ENCODE data around the gene MCF2L2. TPM values are rescaled to one million over a fixed set of nuclear protein-coding genes. Genes with fewer than 3 reads are reported as not detected.

MCF2L2 gene
- total RNA-seq, 1 donor from 2014 or later: 2.1 TPM

DNA sequence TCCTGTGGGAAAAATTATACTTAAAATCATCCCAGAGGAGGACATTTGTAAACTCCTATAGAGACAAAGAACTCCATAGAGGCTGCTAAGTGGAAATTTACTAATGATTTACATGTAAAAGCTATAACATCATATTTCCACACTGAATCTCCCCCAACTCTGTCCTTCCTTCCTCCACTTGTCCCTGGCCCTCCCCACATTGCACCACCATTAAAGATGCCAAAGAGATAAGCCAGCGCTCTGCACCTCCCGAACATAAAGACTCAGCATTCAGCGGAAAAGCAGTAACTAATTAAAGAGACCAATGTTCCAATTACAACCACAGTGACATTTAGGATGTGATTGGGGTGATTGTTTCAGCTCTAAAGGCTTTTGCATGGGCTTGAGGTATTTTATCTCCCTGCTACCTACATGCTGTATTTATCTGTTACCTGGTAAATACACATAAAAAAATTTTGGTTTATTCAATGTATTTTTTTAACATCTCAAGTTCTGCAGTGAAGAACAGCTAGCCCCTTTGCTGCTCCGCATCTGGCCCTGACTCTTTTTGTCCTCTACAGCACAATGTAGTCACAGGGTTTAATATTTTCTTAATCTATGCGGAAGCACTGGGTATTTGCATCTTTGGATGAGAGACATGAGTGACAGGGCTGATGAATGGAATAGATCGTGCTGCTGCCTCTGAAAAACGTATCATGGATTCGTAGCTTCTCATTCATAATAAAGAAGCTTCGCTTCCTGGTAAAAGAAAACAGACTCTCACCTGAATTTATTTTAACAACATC, 210.7 kb downstream of the MCF2L2 start:
- peaks cover 8% of the 10 kb centered on the region for H3K4me1 Mint-ChIP-seq
- H3K36me3 Mint-ChIP-seq (ENCODE audit: low read depth): no peaks in the 10 kb centered on the region
- H3K9me3 Mint-ChIP-seq: no peaks in the 10 kb centered on the region
- H3K27ac Mint-ChIP-seq (ENCODE audit: unreplicated experiment): no peak overlapping the region
- H3K4me3 Mint-ChIP-seq: no peak overlapping the region
- TF ChIP-seq, protein P1, sequence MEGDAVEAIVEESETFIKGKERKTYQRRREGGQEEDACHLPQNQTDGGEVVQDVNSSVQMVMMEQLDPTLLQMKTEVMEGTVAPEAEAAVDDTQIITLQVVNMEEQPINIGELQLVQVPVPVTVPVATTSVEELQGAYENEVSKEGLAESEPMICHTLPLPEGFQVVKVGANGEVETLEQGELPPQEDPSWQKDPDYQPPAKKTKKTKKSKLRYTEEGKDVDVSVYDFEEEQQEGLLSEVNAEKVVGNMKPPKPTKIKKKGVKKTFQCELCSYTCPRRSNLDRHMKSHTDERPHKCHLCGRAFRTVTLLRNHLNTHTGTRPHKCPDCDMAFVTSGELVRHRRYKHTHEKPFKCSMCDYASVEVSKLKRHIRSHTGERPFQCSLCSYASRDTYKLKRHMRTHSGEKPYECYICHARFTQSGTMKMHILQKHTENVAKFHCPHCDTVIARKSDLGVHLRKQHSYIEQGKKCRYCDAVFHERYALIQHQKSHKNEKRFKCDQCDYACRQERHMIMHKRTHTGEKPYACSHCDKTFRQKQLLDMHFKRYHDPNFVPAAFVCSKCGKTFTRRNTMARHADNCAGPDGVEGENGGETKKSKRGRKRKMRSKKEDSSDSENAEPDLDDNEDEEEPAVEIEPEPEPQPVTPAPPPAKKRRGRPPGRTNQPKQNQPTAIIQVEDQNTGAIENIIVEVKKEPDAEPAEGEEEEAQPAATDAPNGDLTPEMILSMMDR (conservative IDR thresholded peaks at IDR 0.05): no peak
- no peaks in the 10 kb centered on the region for H3K27me3 Mint-ChIP-seq (ENCODE audit: low read depth)
- DNase-seq (ENCODE audit: low read depth, low spot score): no peak

DNA sequence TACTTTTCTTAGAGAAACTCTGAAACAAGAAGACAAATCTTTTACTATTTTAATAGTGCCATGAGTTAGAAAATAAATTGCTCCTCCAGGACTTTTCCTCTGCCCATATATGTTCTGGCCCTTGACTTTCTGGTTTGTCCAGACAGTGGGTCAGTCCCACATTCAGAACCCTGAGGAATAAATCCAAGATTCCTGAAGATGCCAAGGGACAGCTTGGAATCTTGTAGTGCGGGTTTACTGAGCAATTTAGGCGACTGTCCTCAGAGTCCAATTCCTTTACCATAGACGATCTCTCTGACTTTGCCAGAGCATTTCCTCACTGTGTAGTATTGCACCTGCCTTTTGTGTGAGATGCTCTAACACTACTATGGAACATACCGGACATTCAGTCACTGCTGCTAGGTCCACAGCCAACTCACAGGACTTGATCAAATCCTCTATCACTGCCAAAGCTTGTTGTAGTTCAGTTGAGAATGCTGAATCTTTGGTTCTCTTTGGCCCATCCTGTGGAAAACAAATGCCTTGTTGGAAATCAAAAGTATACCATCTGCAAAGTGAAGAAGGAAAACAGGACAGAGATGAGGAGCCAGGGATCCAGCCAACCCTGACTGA, 212.7 kb downstream of the MCF2L2 start:
- no peaks in the 10 kb centered on the region for H3K9me3 Mint-ChIP-seq
- TF ChIP-seq, protein P1 (conservative IDR thresholded peaks at IDR 0.05): no peak
- no peaks in the 10 kb centered on the region for H3K27me3 Mint-ChIP-seq (ENCODE audit: low read depth)
- no peak overlapping the region for H3K27ac Mint-ChIP-seq (ENCODE audit: unreplicated experiment)
- H3K4me1 Mint-ChIP-seq: peaks cover 8% of the 10 kb centered on the region
- H3K4me3 Mint-ChIP-seq: no peak overlapping the region
- DNase-seq (ENCODE audit: low read depth, low spot score): no peak
- no peaks in the 10 kb centered on the region for H3K36me3 Mint-ChIP-seq (ENCODE audit: low read depth)

DNA sequence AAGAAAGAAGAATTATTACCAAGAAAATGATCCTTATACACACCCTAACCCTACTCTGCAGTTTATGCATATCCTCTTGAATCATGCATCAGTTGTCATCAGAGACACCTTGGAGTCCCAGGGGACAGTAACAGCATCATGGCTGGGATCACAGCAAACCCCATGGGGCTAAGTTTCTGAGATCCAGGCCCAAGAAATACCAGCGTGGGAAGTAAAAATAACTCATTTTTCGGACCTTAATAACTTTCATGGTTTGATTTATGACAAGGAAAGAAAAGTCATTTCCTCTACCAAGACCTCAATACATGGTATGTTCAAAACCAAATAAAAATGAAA, 214.2 kb downstream of the MCF2L2 start:
- H3K36me3 Mint-ChIP-seq (ENCODE audit: low read depth): no peaks in the 10 kb centered on the region
- no peak overlapping the region for H3K4me3 Mint-ChIP-seq
- TF ChIP-seq, protein P1 (conservative IDR thresholded peaks at IDR 0.05): no peak
- H3K9me3 Mint-ChIP-seq: no peaks in the 10 kb centered on the region
- H3K4me1 Mint-ChIP-seq: peaks cover 8% of the 10 kb centered on the region
- no peak for DNase-seq (ENCODE audit: low read depth, low spot score)
- H3K27ac Mint-ChIP-seq (ENCODE audit: unreplicated experiment): no peak overlapping the region
- no peaks in the 10 kb centered on the region for H3K27me3 Mint-ChIP-seq (ENCODE audit: low read depth)

DNA sequence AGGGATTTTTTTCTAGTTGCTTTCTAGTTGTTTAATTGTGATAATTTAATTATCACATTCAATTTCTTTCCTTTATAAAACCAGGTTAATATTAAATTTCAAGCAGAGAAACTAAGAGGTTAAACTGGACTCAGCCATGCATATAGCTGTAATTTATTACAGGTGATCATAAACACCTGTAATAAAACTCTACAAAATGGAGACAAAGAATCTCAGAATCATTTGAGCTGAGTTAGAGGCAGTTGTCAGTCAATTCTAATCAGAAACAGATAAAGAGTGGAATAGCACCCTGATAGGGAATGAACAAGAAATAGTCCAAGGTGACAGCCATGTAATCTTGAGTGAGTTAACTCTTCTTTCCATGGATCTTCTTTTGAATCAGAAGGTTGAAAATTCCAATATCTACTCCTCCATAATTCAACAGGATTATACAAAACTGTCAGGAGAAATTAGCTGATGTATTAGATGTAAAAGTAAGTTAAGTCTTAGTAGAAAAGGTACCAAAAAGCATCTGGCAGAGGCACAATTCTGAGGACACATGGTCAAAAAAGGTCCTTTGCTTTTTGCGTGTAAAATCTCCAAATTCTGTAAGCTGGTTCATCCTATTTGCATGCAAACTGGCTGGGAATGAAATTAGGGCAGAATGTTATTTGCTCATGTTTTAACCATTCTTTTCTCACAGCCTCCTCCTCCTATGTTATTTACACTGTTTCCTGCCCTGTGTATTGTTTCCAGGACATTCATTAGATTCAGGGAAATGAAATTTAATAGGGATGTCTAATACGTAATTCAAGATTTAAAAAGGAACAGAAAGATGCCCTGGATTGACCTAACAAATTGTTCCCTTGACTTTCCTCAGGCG, 214.8 kb downstream of the MCF2L2 start:
- Mint-ChIP-seq H3K36me3 (ENCODE audit: low read depth) (no peaks in the 10 kb centered on the region), H3K27me3 (ENCODE audit: low read depth) (no peaks in the 10 kb centered on the region), H3K4me1 (peaks cover 6% of the 10 kb centered on the region), H3K27ac (ENCODE audit: unreplicated experiment) (no peak overlapping the region), H3K9me3 (no peaks in the 10 kb centered on the region), H3K4me3 (no peak overlapping the region)
- DNase-seq (ENCODE audit: low read depth, low spot score): no peak
- TF ChIP-seq, protein P1 (conservative IDR thresholded peaks at IDR 0.05): no peak

DNA sequence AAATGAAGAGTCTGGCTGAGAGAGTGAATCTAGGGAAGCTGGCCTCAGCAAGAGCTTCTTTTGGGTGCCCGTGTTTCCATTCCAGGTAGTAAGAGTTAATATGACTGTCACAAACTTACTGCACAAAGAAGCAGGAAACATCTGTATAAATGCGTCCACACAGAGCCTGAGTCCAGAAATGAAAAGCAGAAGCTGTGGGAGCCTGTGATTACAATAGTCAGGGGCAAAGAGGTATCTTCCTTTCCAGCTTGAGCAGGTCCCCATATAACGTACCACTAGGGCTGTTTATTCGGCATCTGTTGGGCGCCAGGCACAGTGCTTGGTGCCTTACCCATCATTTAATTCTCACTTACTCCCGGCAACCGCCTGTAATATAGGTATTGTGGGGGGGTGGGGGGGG, 215.9 kb downstream of the MCF2L2 start:
- no peaks in the 10 kb centered on the region for H3K36me3 Mint-ChIP-seq (ENCODE audit: low read depth)
- no peak overlapping the region for H3K27ac Mint-ChIP-seq (ENCODE audit: unreplicated experiment)
- H3K4me1 Mint-ChIP-seq: peaks cover 11% of the 10 kb centered on the region
- H3K4me3 Mint-ChIP-seq: no peak overlapping the region
- TF ChIP-seq, protein P1 (conservative IDR thresholded peaks at IDR 0.05): no peak
- H3K9me3 Mint-ChIP-seq: no peaks in the 10 kb centered on the region
- no peak for DNase-seq (ENCODE audit: low read depth, low spot score)
- H3K27me3 Mint-ChIP-seq (ENCODE audit: low read depth): no peaks in the 10 kb centered on the region
